Kasumi-1 (cell line): ENCODE data around the gene MAD1L1.

Source experiments
- DNase-seq, 2 experiments: peaks; one replicate each; lab custom pipeline; 2025; lab: John Stamatoyannopoulos, UW

MAD1L1 gene

DNA sequence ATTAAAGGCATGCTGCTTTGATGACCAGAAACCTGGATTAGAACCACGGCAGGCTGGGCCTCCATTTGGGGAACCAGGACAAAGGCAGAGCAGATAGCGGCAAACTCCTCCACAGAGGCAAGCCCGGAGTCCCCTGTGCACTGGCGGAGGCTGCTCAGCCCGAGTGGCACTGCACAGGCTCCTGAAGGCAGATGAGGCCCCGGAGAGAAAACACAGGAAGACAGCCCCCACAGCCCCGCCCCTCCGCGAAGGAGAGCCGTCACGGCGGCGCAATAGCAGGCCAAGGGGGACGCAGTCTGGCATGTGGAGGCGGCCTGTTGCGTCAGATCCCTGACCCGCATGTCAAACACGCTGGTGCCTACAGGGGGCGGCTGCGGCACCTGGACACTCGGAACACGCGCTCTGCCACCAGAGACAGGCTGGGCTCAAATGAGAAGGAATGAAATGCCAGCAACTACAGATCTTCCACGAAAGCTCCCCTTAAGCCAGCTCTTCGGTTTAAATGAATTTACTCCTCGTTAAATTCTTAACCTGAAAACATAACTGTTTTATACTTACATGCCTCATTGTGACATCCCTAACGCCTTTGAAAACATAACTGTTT is 128.5 kb downstream of the MAD1L1 start:
- DNase-seq: peak; percentile 68 to 69

DNA sequence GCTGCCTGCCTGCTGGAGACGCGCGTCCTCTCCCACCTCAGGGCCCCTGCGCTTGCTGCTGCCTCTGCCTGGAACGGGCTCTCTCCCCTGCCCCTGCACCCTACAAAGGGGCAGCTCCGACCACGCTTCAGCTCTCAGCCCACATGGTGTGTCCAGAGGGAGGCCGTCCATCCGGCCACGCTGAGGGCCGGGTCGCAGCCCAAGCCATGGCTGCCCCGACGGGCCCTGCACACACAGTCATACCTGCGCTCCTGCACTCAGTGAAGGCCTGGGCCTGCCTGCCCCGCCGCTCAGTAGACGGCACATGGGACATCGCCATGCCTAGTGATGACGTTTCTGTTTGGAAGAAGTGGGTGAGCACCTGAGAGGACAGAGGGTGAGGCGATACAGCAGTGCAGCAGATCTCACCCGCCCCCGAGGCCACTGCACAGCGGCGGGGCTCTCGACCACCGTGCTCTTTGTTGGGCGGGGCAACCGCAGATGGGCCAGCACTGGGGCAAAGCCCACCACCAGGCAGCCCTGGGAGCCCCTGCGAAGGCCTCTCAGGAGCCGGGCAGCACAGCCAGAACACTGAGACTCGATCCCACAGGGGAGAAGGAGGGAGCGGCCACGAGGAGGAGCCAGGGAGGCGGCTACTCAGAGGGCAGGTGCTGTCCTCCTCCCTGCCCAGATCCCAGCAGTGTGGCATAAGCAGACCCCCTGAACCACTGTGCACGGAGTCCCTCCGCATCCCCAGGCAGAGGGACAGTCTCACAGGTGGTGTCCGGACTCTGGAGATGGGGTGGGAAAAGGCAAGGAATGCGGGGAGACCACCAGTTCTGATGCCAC is 129.5 kb downstream of the MAD1L1 start:
- DNase-seq: no peak

DNA sequence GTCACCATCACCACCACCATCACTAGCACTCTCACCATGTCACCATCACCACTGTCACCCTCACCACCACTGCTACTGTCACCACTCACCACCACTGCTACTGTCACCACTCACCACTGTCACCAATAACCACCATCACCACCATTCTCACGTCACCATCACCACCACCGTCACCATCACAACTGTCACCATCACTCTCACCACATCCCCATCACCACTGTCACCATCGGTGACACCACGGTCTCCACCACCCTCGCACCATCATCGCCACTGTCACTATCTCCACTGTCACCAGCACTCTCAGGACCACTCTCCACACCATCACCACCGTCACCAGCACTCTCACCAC is 130.4 kb downstream of the MAD1L1 start:
- DNase-seq: no peak

DNA sequence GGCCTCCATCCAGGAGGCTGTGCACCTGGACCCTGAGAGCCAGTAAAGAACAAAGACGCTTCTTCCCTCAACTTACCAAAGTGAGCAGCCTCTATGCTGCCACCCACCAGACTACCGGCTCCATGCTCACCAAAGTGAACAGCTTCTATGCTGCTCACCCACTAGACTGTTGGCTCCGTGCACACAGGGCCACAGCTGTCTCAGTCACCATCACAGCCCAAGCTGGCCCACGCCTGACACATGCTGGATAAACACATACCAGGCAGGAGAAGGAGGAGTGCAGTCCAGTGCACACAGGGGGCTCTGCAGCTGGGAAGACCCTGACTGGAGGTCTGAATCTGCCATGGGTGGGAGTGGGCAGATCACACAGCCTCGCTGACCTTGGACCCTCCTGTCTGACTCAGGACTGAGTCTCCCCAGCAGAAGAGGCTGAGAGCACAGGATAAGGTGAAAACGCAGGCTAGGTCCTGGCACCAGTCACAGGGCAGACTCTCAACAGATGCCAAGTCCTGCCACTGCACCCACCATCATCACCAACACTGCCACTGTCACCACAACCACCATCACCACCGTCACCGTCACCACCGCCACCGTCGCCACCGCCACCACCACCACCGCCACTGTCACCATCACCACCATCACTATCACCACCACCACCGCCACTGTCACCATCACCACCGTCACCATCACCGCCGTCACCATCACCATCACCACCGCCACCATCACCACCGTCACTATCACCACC is 130.9 kb downstream of the MAD1L1 start:
- DNase-seq: no peak

DNA sequence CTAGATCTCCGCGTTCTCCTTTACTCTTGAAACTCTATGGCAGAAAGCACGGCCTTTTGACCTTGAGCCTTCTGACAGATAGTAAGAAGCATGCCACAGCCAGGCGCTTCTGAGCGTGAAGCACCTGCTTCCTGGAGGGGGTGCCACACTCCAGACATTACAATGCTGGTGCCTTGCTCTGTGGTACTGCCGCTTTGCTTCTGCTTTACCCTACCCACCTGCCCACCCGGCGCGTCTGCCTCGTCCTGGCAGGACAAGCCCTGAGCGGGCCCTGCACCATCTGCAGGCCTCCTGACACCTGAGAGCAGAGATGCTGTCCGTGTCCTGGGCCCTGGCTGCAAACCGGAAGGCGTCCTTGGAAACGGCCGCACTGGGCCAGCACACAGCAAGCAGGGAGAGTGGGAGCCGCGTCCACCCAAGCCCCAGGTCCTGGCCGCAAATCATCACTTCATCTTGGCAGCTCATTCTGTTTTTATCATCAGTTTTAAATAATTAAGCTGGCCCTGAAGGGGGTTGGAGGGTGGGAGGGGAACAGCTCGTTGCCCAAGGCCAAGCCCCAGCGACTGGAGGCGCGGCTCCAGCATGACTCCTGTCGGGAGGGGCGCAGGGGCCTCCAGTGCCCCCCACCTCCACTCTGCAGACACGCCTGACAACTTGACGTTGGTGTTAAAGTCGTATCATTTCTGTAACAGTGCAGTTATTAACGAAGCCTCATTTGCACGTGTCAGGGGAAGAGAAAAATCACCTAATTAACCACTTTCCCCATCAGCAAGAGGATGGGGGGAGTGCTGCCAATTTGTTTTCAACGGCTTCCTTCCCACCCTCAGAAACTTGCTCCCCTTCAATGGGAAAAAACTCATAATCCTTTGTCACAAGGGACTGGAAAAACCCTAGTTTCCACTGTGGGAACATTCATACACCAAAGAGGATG is 132.2 kb downstream of the MAD1L1 start:
- DNase-seq: peak; percentile 7 to 29

DNA sequence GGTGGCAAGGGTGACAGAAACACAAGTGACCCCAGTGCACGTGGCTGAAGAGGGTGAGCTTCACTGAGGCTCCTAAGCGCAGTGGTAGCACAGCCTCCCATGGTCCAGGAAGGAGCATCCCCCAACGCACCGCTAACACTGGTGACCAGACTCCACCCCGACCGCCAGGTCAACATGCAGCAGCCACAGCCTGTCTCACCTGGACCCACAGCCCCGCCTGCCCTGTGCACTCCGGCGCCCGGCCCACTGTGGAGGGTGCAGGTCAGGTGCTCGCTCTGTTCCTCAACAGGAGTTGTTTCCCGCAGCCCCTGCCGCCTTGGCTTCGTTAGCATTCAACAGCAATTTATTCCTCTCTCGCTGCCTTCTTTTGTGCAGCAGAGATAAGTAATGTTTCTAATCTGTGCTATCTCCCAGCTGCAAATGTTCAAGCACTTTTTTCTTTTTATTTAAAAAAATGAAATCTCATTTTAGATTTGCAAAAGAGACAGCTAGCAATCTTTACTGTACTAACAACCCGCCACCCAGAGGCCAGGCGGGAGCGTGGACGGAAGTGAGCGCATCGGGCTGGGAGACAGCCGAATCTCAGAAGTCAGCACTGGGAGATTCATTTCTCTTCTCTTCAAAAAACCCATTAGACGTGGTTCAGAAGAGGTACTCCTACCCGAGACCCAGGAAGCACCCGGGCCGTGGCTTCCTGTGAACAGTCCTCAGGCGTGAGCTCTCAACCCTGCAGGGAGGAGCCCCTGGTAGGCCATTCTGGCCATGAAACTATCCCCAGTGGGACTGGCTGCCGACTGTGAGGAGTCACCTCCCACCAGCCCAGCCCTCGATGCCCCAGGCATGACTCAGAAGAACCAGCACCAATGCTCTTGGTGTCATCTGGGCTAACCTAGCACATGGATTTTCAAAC is 133.4 kb downstream of the MAD1L1 start:
- DNase-seq: peak; percentile 53 to 58

DNA sequence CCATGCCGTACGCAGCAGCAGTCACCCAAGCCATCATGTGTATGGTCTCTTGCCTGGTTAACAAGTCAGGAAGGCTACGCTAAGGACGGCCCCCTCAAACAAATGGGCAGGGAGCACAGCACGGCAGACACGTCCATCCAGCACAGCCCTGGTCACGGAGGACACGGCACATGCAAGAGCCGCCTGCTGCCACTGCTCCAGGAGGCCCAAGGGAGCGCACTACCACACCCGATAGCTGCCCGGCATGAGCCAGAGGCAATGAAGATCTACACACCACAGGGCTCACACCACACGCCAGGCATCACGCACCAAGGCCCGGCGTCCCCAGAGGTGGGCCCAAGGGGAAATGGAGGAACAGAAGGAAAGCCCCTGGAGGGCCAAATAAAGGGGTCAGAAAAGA is 134.2 kb downstream of the MAD1L1 start:
- DNase-seq: no peak

DNA sequence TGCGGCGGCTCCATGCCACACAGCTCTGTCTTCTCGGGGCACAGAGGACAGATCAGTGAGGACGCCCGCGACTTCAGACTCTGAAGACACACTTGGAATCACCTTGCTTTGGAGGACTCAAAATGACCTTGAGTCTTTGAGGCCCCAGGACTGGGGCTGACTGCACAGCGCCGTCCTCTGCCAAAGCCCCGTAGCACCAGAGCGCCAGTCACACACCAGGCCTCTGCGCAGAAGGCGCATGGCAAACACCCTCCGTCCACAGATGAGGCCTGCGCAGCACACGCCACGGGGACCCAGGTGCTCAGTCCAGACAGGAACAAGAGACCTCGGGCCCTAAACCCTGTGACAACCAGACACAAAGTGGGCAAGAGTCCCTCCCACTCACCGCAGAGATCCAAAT is 134.7 kb downstream of the MAD1L1 start:
- no peak for DNase-seq

DNA sequence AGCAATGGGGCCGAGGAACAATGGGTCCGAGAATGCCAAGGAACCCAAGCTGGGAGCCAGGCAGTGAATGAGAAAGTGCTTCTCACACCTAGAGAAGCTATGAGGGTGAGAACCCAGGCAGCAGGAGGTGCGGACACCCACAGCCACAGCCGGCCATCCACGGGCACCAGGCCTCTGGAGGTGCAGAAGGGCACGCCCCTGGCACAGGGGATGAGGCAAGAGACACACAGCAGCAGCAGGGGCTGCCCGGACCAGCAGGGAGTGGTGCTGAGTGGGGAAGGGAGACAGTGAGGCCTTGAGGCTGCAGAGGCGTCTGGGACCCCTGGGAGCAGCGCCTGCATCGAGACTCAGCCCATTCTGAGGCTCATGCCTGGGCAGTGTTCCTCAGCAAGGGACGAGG is 135.3 kb downstream of the MAD1L1 start:
- no peak for DNase-seq

DNA sequence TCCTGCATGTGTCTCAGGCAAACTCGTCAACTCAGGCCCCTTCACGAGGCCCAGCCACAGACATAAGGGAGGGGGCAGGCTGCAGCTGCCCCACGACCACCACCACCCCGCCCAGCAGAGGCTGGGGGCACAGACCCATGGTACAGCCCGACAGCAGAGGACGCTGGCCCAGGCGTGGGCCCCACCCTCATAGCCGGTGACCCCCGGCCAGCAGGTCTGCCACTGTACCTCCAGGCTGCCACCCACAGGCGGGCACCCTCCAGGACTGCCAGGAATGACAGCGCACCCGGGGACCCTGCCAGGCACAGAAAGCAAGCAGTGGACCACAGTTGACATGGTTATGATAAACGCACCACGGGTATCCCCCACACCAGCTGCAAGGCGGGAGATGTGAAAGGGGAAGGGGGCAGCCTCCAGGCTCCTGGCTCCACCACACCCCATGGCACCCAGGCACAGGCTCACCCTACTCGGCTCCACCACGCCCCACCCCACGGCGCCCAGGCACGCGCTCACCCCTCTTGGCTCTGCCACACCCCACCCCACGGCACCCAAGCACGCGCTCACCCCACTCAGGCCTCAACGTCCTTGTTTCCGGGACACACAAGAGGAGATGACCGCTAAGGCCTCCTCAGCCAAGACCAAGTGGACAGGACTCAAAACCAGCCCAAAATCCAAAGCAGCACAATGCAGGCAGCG is 135.9 kb downstream of the MAD1L1 start:
- DNase-seq: no peak

DNA sequence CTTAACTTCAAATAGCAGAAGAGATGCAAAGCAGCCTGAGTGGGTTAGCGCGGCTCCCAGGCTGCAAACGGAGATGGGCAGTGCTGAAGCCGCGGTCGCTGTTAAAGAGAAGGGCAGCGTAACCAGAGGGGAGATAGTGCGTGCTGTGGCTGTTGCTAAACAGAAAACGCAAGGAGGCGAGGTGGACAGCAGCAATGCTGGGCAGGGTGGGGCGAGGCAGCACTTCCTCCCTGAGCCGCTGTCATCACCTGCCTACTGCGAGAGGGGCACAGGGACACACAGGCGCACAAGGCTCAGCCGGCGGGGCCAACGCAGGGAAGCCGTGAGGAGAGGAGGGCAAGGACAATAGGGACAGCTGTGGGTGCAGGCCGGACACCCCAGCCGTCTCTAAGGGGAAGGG is 137.3 kb downstream of the MAD1L1 start:
- no peak for DNase-seq

DNA sequence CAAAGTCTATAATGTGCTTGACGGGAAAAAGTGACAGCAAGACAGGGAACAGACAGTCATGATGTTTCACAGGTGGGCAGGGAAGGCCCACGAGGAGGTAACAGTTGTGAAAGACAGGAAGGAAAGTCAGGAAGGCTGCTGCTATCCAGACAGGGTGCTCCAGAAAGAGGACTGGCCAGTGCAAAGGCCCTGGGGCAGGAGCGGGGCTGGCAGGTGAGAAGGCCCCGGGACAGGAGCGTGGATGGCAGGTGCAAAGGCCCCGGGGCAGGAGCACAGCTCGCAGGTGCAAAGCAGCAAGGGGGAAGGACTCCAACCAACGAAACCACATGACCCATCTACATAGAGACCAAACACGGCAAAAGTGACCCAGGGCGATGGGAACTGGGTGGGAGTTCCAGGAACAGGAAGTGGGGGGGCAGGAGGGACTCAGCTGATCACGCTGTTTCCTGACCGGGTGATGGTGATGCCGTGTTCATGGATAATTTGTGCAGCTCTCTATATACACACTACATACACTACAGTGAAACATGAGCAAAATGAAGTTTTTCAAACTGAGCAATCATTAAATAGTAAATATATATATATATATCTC is 138.2 kb downstream of the MAD1L1 start:
- DNase-seq: no peak

DNA sequence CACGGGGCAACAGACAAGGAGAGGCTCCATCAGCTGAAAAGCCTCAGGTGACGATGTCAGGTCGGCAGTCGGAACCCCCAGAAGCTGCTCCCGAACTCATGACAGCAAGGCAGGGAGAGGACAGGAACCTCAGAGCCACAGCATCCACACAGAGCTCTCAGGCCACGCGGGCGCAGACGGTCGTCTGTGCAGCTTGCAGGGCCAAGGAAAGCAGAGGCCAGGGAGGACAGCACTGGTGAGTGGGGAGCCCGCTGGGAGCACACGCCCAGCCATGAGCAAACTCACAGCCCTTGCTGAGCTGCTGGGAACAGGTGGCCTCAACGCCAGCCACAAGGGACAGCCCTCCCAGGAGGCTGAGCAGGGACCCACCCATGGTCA is 138.9 kb downstream of the MAD1L1 start:
- DNase-seq: no peak

DNA sequence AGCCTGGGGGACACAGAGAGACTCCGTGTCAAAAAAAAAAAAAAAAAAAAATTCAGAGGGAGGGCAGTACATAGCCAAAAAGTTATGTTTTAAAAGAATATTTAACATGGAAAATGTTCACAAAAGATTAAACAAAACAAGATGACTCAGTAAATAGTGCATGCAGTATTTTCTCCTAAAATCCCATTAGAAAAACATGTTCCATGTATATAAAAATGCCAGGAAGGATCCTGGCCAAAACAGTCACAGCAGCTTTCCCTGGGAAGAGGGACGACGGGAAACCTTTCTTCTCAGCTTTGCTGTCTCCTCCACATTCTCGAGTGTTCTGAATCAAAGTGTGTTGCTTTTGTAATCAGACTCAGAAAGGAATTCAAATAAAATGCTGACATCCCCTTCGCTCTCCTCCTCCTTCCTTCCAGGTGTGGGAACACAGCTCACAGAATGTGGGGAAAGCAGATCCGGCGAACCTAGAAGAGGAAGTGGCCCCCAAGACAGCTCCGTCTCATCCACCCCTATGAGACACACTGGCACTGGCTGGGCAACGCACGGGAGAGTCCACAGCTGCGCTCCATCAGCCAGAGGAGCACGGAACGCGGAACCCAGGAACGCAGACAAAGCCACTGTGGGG is 139.4 kb downstream of the MAD1L1 start:
- no peak for DNase-seq

DNA sequence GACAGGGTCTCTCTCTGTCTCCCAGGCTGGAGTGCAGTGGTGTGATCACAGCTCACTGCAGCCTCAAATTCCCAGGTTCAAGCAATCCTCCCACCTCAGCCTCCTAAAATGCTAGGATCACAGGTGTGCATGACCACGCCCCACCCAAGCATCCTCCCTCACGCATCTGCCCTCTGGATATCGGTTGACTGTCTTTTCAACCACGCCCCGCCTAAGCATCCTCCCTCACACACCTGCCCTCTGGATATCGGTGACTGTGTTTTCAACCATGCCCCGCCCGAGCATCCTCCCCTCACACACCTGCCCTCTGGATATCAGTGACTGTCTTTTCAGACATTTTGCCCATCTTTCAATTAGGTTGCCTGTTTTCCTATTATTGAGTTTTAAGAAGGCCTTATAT is 140.5 kb downstream of the MAD1L1 start:
- no peak for DNase-seq

DNA sequence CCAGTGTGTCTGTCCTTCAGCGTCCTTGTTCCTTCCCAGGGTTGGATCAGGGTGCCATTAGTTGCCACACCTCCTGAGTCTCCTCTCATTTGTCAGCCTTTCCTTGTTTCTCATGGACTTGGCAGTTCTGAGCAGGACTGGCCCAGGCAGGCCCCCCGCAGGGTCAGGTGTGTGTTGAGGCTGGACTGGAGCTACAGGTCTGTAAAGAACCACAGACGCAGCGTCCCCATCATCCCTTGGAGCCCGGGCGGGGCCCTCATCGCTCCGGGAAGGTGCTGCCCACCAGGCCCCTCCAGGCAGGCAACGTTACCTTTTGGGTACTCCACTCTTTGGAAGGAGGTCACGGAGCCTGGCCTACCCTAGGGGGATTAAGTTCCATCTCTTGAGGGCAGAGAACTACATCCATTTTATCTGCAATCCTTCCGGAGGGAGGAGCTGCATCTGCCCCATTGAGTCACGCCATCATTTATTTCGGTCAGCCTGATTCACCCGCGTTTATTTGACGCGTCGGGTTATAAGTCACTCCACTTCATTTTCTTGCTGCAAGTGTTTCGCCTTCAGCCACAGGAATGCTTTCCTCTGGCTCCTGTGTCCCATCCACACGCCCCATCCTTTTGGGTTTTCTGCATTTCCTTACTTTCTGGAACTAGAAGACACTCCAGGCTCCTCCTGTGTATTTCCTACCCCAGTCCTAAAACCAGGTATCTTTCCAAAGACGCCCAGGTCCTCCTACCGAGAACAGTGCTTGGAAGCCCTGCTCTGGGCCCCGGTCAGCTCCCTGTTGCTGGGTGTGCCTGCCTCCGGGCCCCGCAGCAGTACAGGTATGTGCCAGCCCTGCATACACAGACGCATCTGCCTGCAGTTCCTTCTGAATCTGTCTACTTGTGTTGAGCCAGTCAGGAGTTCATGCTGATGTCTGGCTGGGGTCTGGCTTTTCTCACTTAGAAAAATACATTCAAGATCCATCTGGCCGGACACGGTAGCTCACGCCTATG is 141.9 kb downstream of the MAD1L1 start:
- DNase-seq: no peak

DNA sequence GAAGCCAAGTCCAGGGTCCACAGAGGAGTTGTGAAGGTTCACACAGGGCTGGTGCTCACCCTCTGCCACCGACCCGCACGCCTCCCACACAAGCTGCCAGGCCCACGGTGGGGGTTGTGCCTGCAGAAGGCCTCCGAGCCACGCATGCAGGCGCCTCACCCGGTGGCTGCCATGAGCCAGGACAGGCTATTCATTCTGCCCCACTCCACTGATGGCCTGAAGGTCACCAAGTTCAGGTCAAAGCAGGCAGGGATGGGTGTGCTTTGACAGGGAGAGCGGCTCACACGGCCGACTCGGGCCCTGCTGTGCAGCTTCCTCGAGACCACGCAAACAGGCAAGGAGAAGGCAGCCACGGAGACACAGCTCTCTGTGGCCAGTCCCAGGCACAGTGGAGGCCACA is 143.9 kb downstream of the MAD1L1 start:
- DNase-seq: no peak

DNA sequence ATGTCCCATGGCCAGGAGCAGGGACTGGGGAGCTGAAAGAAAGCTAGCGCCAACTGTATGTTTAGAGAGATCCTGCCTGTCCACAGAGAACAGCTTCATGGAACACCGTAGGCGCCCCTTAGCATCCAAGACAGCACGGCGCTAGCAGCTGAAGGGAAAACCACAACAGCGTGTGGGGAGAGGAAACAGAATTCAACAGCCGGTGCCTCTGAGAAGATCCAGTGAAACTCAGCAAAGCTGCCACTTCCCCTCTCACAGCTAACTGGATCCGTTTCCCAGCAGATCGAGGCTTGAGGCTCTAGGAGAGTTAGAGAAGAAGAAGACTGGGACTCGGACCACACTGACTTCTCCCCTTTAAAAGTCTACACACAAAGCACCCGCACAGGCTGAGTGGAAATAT is 145.0 kb downstream of the MAD1L1 start:
- DNase-seq: peak; percentile 82 to 88
